OCI-LY3 (cell line): ENCODE measurements around the gene AUTS2.

Experiments used
- H2AFZ ChIP-seq: fragments of 200-600, 300-600 bp; shearing (Covaris generic); 2 replicates; pipeline ENCODE4 v1.6.0; 2014; ENCODE audit warnings: antibody characterized with exemption, low read depth, low read length
- H3K27ac ChIP-seq: fragments of 200-600, 300-600 bp; sonication (generic); 2 replicates; pipeline ENCODE4 v1.5.1; 2014; ENCODE audit warnings: mild to moderate bottlenecking, low read length, moderate library complexity, mixed read lengths
- H3K27me3 ChIP-seq: fragments of 200-600, 300-600 bp; sonication (generic); 2 replicates; pipeline ENCODE4 v1.6.1; 2014; ENCODE audit warnings: low read depth, low read length, mixed read lengths
- H3K36me3 ChIP-seq: fragments of 200-600, 300-600 bp; sonication (generic); replicated peaks from 2 replicates; pipeline ENCODE3; 2014; ENCODE audit warnings: low read depth, low read length, mixed read lengths
- H3K4me1 ChIP-seq: fragments of 300-600, 200-600 bp; sonication (generic); 2 replicates; pipeline ENCODE4 v1.6.1; 2014; ENCODE audit warnings: low read length, mixed read lengths
- H3K4me2 ChIP-seq: fragments of 200-600, 300-600 bp; sonication (generic); 2 replicates; pipeline ENCODE4 v1.6.1; 2014; ENCODE audit warnings: low read length, mixed read lengths
- H3K4me3 ChIP-seq: fragments of 300-600, 200-600 bp; sonication (generic); 2 replicates; pipeline ENCODE4 v1.5.1; 2014; ENCODE audit warnings: antibody characterized with exemption, mild to moderate bottlenecking, low read length, moderate library complexity
- H3K79me2 ChIP-seq: fragments of 300-600, 200-600 bp; shearing (Covaris generic); 2 replicates; pipeline ENCODE4 v1.6.1; 2014; ENCODE audit warnings: mild to moderate bottlenecking, low read length, mixed read lengths
- H3K9ac ChIP-seq: fragments of 300-600, 200-600 bp; shearing (Covaris generic); 2 replicates; pipeline ENCODE4 v1.6.0; 2014; ENCODE audit warnings: mild to moderate bottlenecking, low read length, moderate library complexity
- H3K9me3 ChIP-seq: fragments of 200-600, 300-600 bp; shearing (Covaris generic); 2 replicates; pipeline ENCODE4 v1.6.1; 2014; ENCODE audit warnings: low read length, mixed read lengths; ENCODE audit not compliant: insufficient read depth
- H4K20me1 ChIP-seq: fragments of 200-600, 300-600 bp; sonication (generic); 2 replicates; pipeline ENCODE4 v1.6.1; 2016; ENCODE audit warnings: low read length, mixed read lengths; ENCODE audit not compliant: insufficient read depth
- EZH2phosphoT487 ChIP-seq: fragments of 200-600 bp; shearing (Covaris generic); IDR thresholded peaks from 2 replicates; pipeline ENCODE4 v1.6.1; 2018; ENCODE audit warnings: antibody characterized with exemption, mixed run types, low read depth
- TF ChIP-seq, protein P1 (sequence below): fragments of 200-600, 300-600 bp; sonication (generic); IDR thresholded peaks from 2 replicates; pipeline ENCODE4 v1.5.1; 2014; ENCODE audit warnings: antibody characterized with exemption, low read length, low read depth

The AUTS2 gene

GRCh38 chr7:70241536-70242175 is 643.4 kb downstream of the AUTS2 start:
- H3K27me3 ChIP-seq: no peaks in the 10 kb centered on the region; the same call in 1 of the 2 replicates
- no peaks in the 10 kb centered on the region for H3K36me3 ChIP-seq
- no peaks in the 10 kb centered on the region for H3K9me3 ChIP-seq
- no peak overlapping the region for H3K4me2 ChIP-seq
- H4K20me1 ChIP-seq: no peaks in the 10 kb centered on the region; the same call in 1 of the 2 replicates
- H3K4me3 ChIP-seq: no peak overlapping the region
- H3K4me1 ChIP-seq: peaks cover 19% of the 10 kb centered on the region
- no peaks in the 10 kb centered on the region for H3K79me2 ChIP-seq
- no peak for TF ChIP-seq EZH2phosphoT487
- TF ChIP-seq, protein P1, sequence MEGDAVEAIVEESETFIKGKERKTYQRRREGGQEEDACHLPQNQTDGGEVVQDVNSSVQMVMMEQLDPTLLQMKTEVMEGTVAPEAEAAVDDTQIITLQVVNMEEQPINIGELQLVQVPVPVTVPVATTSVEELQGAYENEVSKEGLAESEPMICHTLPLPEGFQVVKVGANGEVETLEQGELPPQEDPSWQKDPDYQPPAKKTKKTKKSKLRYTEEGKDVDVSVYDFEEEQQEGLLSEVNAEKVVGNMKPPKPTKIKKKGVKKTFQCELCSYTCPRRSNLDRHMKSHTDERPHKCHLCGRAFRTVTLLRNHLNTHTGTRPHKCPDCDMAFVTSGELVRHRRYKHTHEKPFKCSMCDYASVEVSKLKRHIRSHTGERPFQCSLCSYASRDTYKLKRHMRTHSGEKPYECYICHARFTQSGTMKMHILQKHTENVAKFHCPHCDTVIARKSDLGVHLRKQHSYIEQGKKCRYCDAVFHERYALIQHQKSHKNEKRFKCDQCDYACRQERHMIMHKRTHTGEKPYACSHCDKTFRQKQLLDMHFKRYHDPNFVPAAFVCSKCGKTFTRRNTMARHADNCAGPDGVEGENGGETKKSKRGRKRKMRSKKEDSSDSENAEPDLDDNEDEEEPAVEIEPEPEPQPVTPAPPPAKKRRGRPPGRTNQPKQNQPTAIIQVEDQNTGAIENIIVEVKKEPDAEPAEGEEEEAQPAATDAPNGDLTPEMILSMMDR: no peak
- H2AFZ ChIP-seq: no peak overlapping the region
- H3K27ac ChIP-seq: no peak overlapping the region
- H3K9ac ChIP-seq: no peak overlapping the region

DNA sequence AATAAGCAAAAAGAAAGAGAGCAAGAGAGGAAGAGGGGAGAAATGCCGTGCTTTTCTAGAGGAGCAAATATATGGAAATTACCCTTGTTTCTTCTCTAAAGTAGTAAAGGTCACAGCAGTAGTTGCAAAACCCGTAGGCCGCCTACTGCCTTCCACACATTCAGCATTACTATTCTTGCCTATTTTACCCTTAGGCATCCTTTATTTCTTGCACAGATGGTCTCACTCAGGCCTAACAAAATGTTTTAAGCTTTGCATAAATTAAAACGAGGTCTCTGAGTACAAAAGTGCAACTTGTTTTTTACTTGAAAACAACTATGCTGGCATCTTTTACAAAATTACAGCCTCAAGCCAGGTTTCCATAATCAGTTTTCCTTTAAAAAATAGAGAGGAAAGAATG is 644.6 kb downstream of the AUTS2 start:
- no peak overlapping the region for H3K4me2 ChIP-seq
- no peaks in the 10 kb centered on the region for H3K36me3 ChIP-seq
- H3K27me3 ChIP-seq: no peaks in the 10 kb centered on the region
- no peak for TF ChIP-seq EZH2phosphoT487
- TF ChIP-seq, protein P1: no peak
- H2AFZ ChIP-seq: no peak overlapping the region
- H3K79me2 ChIP-seq: no peaks in the 10 kb centered on the region
- H4K20me1 ChIP-seq: no peaks in the 10 kb centered on the region; the same call in 1 of the 2 replicates
- no peak overlapping the region for H3K27ac ChIP-seq
- H3K9me3 ChIP-seq: no peaks in the 10 kb centered on the region
- H3K9ac ChIP-seq: no peak overlapping the region
- H3K4me1 ChIP-seq: peaks cover 11% of the 10 kb centered on the region
- H3K4me3 ChIP-seq: no peak overlapping the region

DNA sequence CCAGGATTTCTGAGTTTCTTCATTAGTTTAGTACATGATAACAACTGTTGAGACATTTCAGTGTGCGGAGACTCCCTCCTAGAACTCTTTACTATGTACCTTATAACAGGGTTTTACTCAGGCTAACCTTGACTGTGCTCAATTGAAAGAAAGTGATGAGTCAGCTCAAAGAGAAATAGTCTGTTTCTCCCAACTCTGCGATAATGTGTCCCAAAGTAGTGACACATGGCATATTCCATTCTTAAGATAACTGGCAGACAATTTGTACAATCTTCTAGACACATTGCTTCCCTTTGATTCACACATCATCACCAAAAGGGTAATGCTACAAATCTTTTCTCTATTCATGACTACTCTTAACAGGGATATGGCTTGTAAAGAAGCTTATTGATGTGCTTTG is 645.2 kb downstream of the AUTS2 start:
- H3K36me3 ChIP-seq: no peaks in the 10 kb centered on the region
- no peaks in the 10 kb centered on the region for H3K79me2 ChIP-seq
- TF ChIP-seq, protein P1: no peak
- TF ChIP-seq EZH2phosphoT487: no peak

DNA sequence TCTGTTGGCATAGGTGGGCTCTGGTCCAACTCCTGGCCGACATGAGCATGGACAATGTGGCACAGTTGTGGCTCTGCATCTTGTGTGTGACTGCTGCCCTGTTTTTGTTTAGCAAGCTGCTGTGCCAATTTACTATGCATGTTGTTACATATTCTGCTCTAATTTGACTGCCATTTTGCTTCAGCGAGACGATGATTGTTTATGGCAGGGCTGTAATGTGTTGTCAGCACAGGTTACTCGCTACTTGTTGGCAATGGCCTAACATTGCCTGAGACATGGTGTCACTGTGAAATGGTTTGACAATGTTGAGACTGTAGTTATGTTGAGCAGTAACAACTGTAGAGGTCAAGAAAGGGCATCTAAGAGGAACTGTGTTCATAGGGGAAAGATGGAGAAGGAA is 659.6 kb downstream of the AUTS2 start:
- H3K27me3 ChIP-seq: no peaks in the 10 kb centered on the region
- no peaks in the 10 kb centered on the region for H3K4me1 ChIP-seq
- no peak overlapping the region for H3K9ac ChIP-seq
- no peaks in the 10 kb centered on the region for H3K79me2 ChIP-seq
- no peak for TF ChIP-seq EZH2phosphoT487
- TF ChIP-seq, protein P1: no peak
- H4K20me1 ChIP-seq: no peaks in the 10 kb centered on the region
- no peak overlapping the region for H3K27ac ChIP-seq
- H3K9me3 ChIP-seq: no peaks in the 10 kb centered on the region
- H3K4me3 ChIP-seq: no peak overlapping the region
- H3K4me2 ChIP-seq: no peak overlapping the region
- H2AFZ ChIP-seq: no peak overlapping the region
- H3K36me3 ChIP-seq: no peaks in the 10 kb centered on the region

More for the DNA sequence above, 645.2 kb downstream of the AUTS2 start:
- Histone ChIP-seq H3K4me3 (no peak overlapping the region), H3K27ac (no peak overlapping the region), H4K20me1 (no peaks in the 10 kb centered on the region), H3K4me2 (no peak overlapping the region), H3K27me3 (no peaks in the 10 kb centered on the region), H3K4me1 (peaks cover 6% of the 10 kb centered on the region), H2AFZ (no peak overlapping the region), H3K9ac (no peak overlapping the region), H3K9me3 (no peaks in the 10 kb centered on the region)
